Neuron (in vitro differentiated cells): Measurements from ENCODE around the gene FBF1.
"Not testable (repeated sequence)": the region's sequence is repeated elsewhere in the genome, so short reads cannot be mapped to it uniquely, and the experiment has no call there.

ENCODE experiments used
- H2AFZ ChIP-seq: one replicate; pipeline ENCODE4 v1.6.1; 2013; ENCODE audit warnings: low read depth, mild to moderate bottlenecking, inconsistent platforms, low read length, moderate library complexity
- H3K27me3 ChIP-seq: one replicate; pipeline ENCODE4 v1.6.1; 2013; ENCODE audit warnings: low read length; ENCODE audit not compliant: insufficient read depth
- H3K36me3 ChIP-seq: one replicate; pipeline ENCODE4 v1.6.1; 2013; ENCODE audit warnings: low read length; ENCODE audit not compliant: insufficient read depth
- H3K4me1 ChIP-seq: one replicate; pipeline ENCODE4 v1.6.1; 2013; ENCODE audit warnings: low read length; ENCODE audit not compliant: insufficient read depth
- H3K4me3 ChIP-seq: 2 replicates; pipeline ENCODE4 v1.5.1; 2013; ENCODE audit warnings: mild to moderate bottlenecking, low read length, moderate library complexity
- H3K9me3 ChIP-seq: one replicate; pipeline ENCODE4 v1.6.1; 2013; ENCODE audit warnings: low read length

FBF1 gene

GRCh38 chr17:75970626-75971025, 29.8 kb upstream of the FBF1 start:
- Histone ChIP-seq H3K4me3 (no peak overlapping the region), H2AFZ (no peak overlapping the region), H3K9me3 (no peaks in the 10 kb centered on the region), H3K4me1 (no peaks in the 10 kb centered on the region), H3K36me3 (peaks cover 21% of the 10 kb centered on the region), H3K27me3 (no peaks in the 10 kb centered on the region)

- Histone ChIP-seq H3K4me3 (no peak overlapping the region), H3K4me1 (no peaks in the 10 kb centered on the region), H3K36me3 (peaks cover 21% of the 10 kb centered on the region), H3K27me3 (no peaks in the 10 kb centered on the region), H2AFZ (no peak overlapping the region), H3K9me3 (no peaks in the 10 kb centered on the region)
These were observed 29.2 kb upstream of the FBF1 start for GRCh38 chr17:75970011-75970523.

- H3K27me3 ChIP-seq, H2AFZ ChIP-seq, H3K9me3 ChIP-seq, H3K4me3 ChIP-seq, H3K4me1 ChIP-seq: not testable (repeated sequence)
- peaks cover 19% of the 10 kb centered on the region for H3K36me3 ChIP-seq
These were observed 28.2 kb upstream of the FBF1 start for GRCh38 chr17:75969044-75969443.

GRCh38 chr17:75965468-75965867, 24.6 kb upstream of the FBF1 start:
- Histone ChIP-seq H3K4me1 (no peaks in the 10 kb centered on the region), H3K27me3 (no peaks in the 10 kb centered on the region), H3K4me3 (no peak overlapping the region), H3K9me3 (no peaks in the 10 kb centered on the region), H3K36me3 (peaks cover 17% of the 10 kb centered on the region), H2AFZ (no peak overlapping the region)

GRCh38 chr17:75959839-75960511, 19.1 kb upstream of the FBF1 start:
- Histone ChIP-seq H3K9me3 (no peaks in the 10 kb centered on the region), H2AFZ (no peak overlapping the region), H3K27me3 (no peaks in the 10 kb centered on the region), H3K36me3 (peaks cover 26% of the 10 kb centered on the region), H3K4me3 (no peak overlapping the region), H3K4me1 (no peaks in the 10 kb centered on the region)

- Histone ChIP-seq H3K36me3 (peaks cover 26% of the 10 kb centered on the region), H3K27me3 (no peaks in the 10 kb centered on the region), H3K4me1 (no peaks in the 10 kb centered on the region), H3K4me3 (no peak overlapping the region), H2AFZ (no peak overlapping the region), H3K9me3 (no peaks in the 10 kb centered on the region)
These were observed 18.4 kb upstream of the FBF1 start for GRCh38 chr17:75959051-75959838.

GRCh38 chr17:75950855-75951554, 10.2 kb upstream of the FBF1 start:
- H3K36me3 ChIP-seq = peaks cover 77% of the 10 kb centered on the region

GRCh38 chr17:75950421-75950820, 9.6 kb upstream of the FBF1 start:
- Histone ChIP-seq H3K9me3 (no peaks in the 10 kb centered on the region), H3K4me3 (no peak overlapping the region), H3K27me3 (no peaks in the 10 kb centered on the region), H3K36me3 (peaks cover 74% of the 10 kb centered on the region), H3K4me1 (no peaks in the 10 kb centered on the region), H2AFZ (no peak overlapping the region)

More at GRCh38 chr17:75950855-75951554, 10.2 kb upstream of the FBF1 start:
- Histone ChIP-seq H3K4me1 (no peaks in the 10 kb centered on the region), H3K4me3 (no peak overlapping the region), H2AFZ (no peak overlapping the region), H3K9me3 (no peaks in the 10 kb centered on the region), H3K27me3 (no peaks in the 10 kb centered on the region)

- Histone ChIP-seq H3K36me3 (peaks cover 38% of the 10 kb centered on the region), H3K4me3 (no peak overlapping the region), H3K27me3 (no peaks in the 10 kb centered on the region), H3K4me1 (peaks cover 9% of the 10 kb centered on the region), H2AFZ (no peak overlapping the region), H3K9me3 (no peaks in the 10 kb centered on the region)
These were observed 4.4 kb upstream of the FBF1 start for GRCh38 chr17:75945211-75945610.

- Histone ChIP-seq H3K4me3 (no peak overlapping the region), H3K36me3 (peaks cover 21% of the 10 kb centered on the region), H3K9me3 (no peaks in the 10 kb centered on the region), H2AFZ (no peak overlapping the region), H3K4me1 (peaks cover 9% of the 10 kb centered on the region), H3K27me3 (no peaks in the 10 kb centered on the region)
These were observed 2.6 kb upstream of the FBF1 start for GRCh38 chr17:75943491-75943890.

GRCh38 chr17:75942473-75942872, 1.6 kb upstream of the FBF1 start:
- H3K9me3 ChIP-seq = peaks cover 2% of the 10 kb centered on the region
- H3K36me3 ChIP-seq = peaks cover 13% of the 10 kb centered on the region
- H3K4me3 ChIP-seq = no peak overlapping the region
- H2AFZ ChIP-seq = no peak overlapping the region
- no peaks in the 10 kb centered on the region for H3K27me3 ChIP-seq
- H3K4me1 ChIP-seq = peaks cover 9% of the 10 kb centered on the region

GRCh38 chr17:75941442-75941819, 589 bp upstream of the FBF1 start:
- Histone ChIP-seq H3K4me3 (peak overlapping the region; percentile 61), H3K36me3 (peaks cover 7% of the 10 kb centered on the region), H3K27me3 (no peaks in the 10 kb centered on the region), H2AFZ (no peak overlapping the region), H3K9me3 (peaks cover 2% of the 10 kb centered on the region), H3K4me1 (peaks cover 9% of the 10 kb centered on the region)

GRCh38 chr17:75937652-75938051, 3.2 kb downstream of the FBF1 start:
- Histone ChIP-seq H3K4me3 (no peak overlapping the region), H2AFZ (no peak overlapping the region), H3K36me3 (no peaks in the 10 kb centered on the region), H3K9me3 (peaks cover 2% of the 10 kb centered on the region), H3K27me3 (no peaks in the 10 kb centered on the region), H3K4me1 (peaks cover 9% of the 10 kb centered on the region)
